Liver (tissue), 9 donors: ENCODE measurements around the gene PROX1. TPM values are rescaled to one million over a fixed set of nuclear protein-coding genes. Genes with fewer than 3 reads are reported as not detected.

Experiments used
- DNase-seq: peaks from one replicate; pipeline ENCODE4 v3.0.0-alpha.2; 2017; ENCODE audit warnings: low spot score
- H3K27ac ChIP-seq, 2 donors: one replicate each; pipeline ENCODE4 v1.7.0; 2013; ENCODE audit warnings: inconsistent platforms in 2 of 2, low read length in 2 of 2, control low read depth in 1 of 2, low read depth in 1 of 2, mild to moderate bottlenecking in 1 of 2
- H3K27me3 ChIP-seq, 4 donors: one replicate each; pipeline versions ENCODE4 v1.6.1 to v1.7.0; 2013; ENCODE audit warnings: low read length in 3 of 4, inconsistent platforms in 1 of 4, mild to moderate bottlenecking in 1 of 4, moderate library complexity in 1 of 4; ENCODE audit not compliant: control insufficient read depth in 4 of 4, insufficient read depth in 4 of 4
- H3K36me3 ChIP-seq, 4 donors: one replicate each; pipeline versions ENCODE4 v1.6.1 to v1.7.0; 2013; ENCODE audit warnings: low read length in 3 of 4, mild to moderate bottlenecking in 3 of 4, low read depth in 1 of 4, moderate library complexity in 1 of 4; ENCODE audit not compliant: control insufficient read depth in 4 of 4, insufficient read depth in 3 of 4
- H3K4me1 ChIP-seq, 4 donors: one replicate each; pipeline versions ENCODE4 v1.6.1 to v1.7.0; 2013; ENCODE audit warnings: low read length in 3 of 4, mild to moderate bottlenecking in 3 of 4, moderate library complexity in 1 of 4; ENCODE audit not compliant: control insufficient read depth in 4 of 4, insufficient read depth in 4 of 4
- H3K4me3 ChIP-seq, 3 donors: one replicate each; pipeline versions ENCODE4 v1.6.1 to v1.7.0; 2013; ENCODE audit warnings: low read length in 3 of 3, control low read depth in 1 of 3, low read depth in 1 of 3, mild to moderate bottlenecking in 1 of 3
- H3K9ac ChIP-seq, 2 donors: one replicate each; pipeline ENCODE4 v1.7.0; 2013; ENCODE audit warnings: low read length in 2 of 2, mild to moderate bottlenecking in 2 of 2, moderate library complexity in 2 of 2, control low read depth in 1 of 2, low read depth in 1 of 2
- H3K9me3 ChIP-seq, 4 donors: one replicate each; pipeline versions ENCODE4 v1.6.1 to v1.7.0; 2013; ENCODE audit warnings: low read length in 3 of 4; ENCODE audit not compliant: control insufficient read depth in 4 of 4
- ATF3 ChIP-seq: IDR thresholded peaks from 2 replicates; pipeline ENCODE4 v1.6.1; 2016; ENCODE audit warnings: antibody characterized with exemption
- EGR1 ChIP-seq, 2 donors: IDR thresholded peaks; 2 replicates each; pipeline ENCODE4 v1.6.1; 2016 to 2018; ENCODE audit warnings: antibody characterized with exemption in 2 of 2, low read depth in 2 of 2
- FOXA1 ChIP-seq: IDR thresholded peaks from 2 replicates; pipeline ENCODE4 v1.6.1; 2016; ENCODE audit warnings: antibody characterized with exemption
- FOXA2 ChIP-seq: IDR thresholded peaks from 2 replicates; pipeline ENCODE4 v1.6.1; 2016; ENCODE audit warnings: antibody characterized with exemption
- GABPA ChIP-seq, 2 donors: IDR thresholded peaks in 1 of 2; conservative IDR thresholded peaks in 1 of 2; 2 replicates each; pipeline ENCODE4 v1.6.1; 2016; ENCODE audit warnings: antibody characterized with exemption in 2 of 2, mild to moderate bottlenecking in 1 of 2, moderate library complexity in 1 of 2
- HNF4A ChIP-seq, 2 donors: conservative IDR thresholded peaks; 2 replicates each; pipeline ENCODE4 v1.6.1; 2016; ENCODE audit warnings: antibody characterized with exemption in 2 of 2, mild to moderate bottlenecking in 2 of 2
- HNF4G ChIP-seq: IDR thresholded peaks from 2 replicates; pipeline ENCODE4 v1.6.1; 2016; ENCODE audit warnings: antibody characterized with exemption
- JUND ChIP-seq, 2 donors: IDR thresholded peaks; 2 replicates each; pipeline ENCODE4 v1.6.1; 2016; ENCODE audit warnings: antibody characterized with exemption in 2 of 2
- RAD21 ChIP-seq, 2 donors: IDR thresholded peaks; 2 replicates each; pipeline ENCODE4 v1.6.1; 2016; ENCODE audit warnings: antibody characterized with exemption in 2 of 2, mild to moderate bottlenecking in 2 of 2
- RXRA ChIP-seq, 2 donors: IDR thresholded peaks; 2 replicates each; pipeline ENCODE4 v1.6.1; 2017 to 2018; ENCODE audit warnings: antibody characterized with exemption in 2 of 2, mild to moderate bottlenecking in 1 of 2
- SP1 ChIP-seq: IDR thresholded peaks from 2 replicates; pipeline ENCODE4 v1.6.1; 2018; ENCODE audit warnings: antibody characterized with exemption, mild to moderate bottlenecking
- TAF1 ChIP-seq: conservative IDR thresholded peaks from 2 replicates; pipeline ENCODE4 v1.6.1; 2016; ENCODE audit warnings: antibody characterized with exemption, mild to moderate bottlenecking
- YY1 ChIP-seq: IDR thresholded peaks from 2 replicates; pipeline ENCODE4 v1.6.1; 2016; ENCODE audit warnings: antibody characterized with exemption, mild to moderate bottlenecking
- ZBTB33 ChIP-seq: IDR thresholded peaks from 2 replicates; pipeline ENCODE4 v1.6.1; 2016; ENCODE audit warnings: antibody characterized with exemption
- WGBS: extraction: QIAGEN DNeasy Blood & Tissue Kit; methylation state at CpG from one replicate; pipeline ENCODE4 v1.1.7; 2013; 5-methylcytosine and 5-hydroxymethylcytosine counted together
- polyA plus RNA-seq, 2 donors: library from polyadenylated mRNA; stranded (reverse) in 1 of 2; unstranded in 1 of 2; fragments of 200-250 nt in 1 of 2; fragments of >200 nt in 1 of 2; fragmentation: Nextera tagmentation in 1 of 2; extraction: Ambion mirVana in 1 of 2; gene quantifications; one replicate each; pipeline versions ENCODE4 v1.2.1 to v1.2.3, GENCODE V29; 2013 to 2015
- total RNA-seq, 2 donors: library from RNA; depleted of rRNA; stranded (reverse); fragments of >200 nt; gene quantifications; one replicate each; pipeline ENCODE4 v1.2.3, GENCODE V29; 2014
- TF ChIP-seq, protein P1 (sequence below): fragments of 150-350 bp; IDR thresholded peaks from 2 replicates; pipeline ENCODE4 v1.5.1; 2017; ENCODE audit warnings: improper control_type of control experiment, low read depth, low read length; ENCODE audit not compliant: missing input control
- TF ChIP-seq, protein P2 (sequence below): IDR thresholded peaks from 2 replicates; pipeline ENCODE4 v1.6.1; 2016; ENCODE audit warnings: antibody characterized with exemption, mild to moderate bottlenecking
- donor health status: healthy.
- donor health status: healthy.
- donor health status: healthy.
- donor health status: healthy.
- donor health status: healthy.

PROX1 gene
- total and polyA plus RNA-seq, 4 donors = 18.3 to 101 (median 31.3) TPM

DNA sequence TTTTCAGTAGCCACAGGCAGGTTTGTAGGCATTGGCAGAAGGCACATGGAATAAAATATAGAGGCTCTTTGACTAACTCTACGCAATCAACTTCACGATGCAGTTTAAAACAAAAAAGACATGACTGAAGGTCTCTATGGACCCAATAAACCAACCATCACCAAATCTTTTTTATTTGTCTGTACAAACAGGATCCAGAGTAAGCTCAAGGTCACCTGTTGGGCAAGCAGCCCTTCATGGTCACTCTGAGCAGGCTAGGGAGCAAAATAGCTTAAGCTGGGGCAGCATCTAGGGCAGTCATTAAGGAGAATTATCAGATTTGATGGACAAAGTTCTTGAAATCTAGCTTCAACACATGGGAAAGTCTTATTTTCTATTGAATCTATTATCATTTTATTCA, 26.8 kb upstream of the PROX1 start:
- Histone ChIP-seq H3K4me3 (no peak overlapping the region), H3K9ac (no peak overlapping the region), H3K9me3 (no peaks in the 10 kb centered on the region), H3K4me1 (peaks cover 1 to 34% (median 20%) of the 10 kb centered on the region in 4 donors), H3K27me3 (no peaks in the 10 kb centered on the region), H3K36me3 (no peaks in the 10 kb centered on the region), H3K27ac (no peak overlapping the region)
- DNase-seq = no peak
- no peak for TF ChIP-seq FOXA2
- no peak for TF ChIP-seq HNF4A (conservative IDR thresholded peaks at IDR 0.05)
- TF ChIP-seq HNF4G = no peak
- no peak for TF ChIP-seq FOXA1
- TF ChIP-seq ATF3 = no peak
- TF ChIP-seq EGR1 (IDR thresholded peaks at IDR 0.05; ENCODE audit: low read depth in 2 of 2) = no peak
- no peak for TF ChIP-seq GABPA (IDR thresholded peaks at IDR 0.05 in 1 of 2, conservative IDR thresholded peaks at IDR 0.05 in 1 of 2)
- no peak for TF ChIP-seq RXRA (IDR thresholded peaks at IDR 0.05)
- no peak for TF ChIP-seq TAF1
- WGBS = 73% methylated on average over 2 of the region's 2 CpGs

GRCh38 chr1:213962508-213962907, 25.3 kb upstream of the PROX1 start:
- no peak for DNase-seq
- no peaks in the 10 kb centered on the region for H3K36me3 ChIP-seq
- no peak overlapping the region for H3K4me3 ChIP-seq
- H3K27ac ChIP-seq = no peak overlapping the region
- H3K4me1 ChIP-seq = peaks cover 1 to 24% (median 14%) of the 10 kb centered on the region in 4 donors
- no peak overlapping the region for H3K9ac ChIP-seq
- TF ChIP-seq EGR1 (IDR thresholded peaks at IDR 0.05; ENCODE audit: low read depth in 2 of 2) (no peak), ZBTB33 (no peak), SP1 (no peak), RAD21 (IDR thresholded peaks at IDR 0.05) (no peak)
- TF ChIP-seq, protein P1, sequence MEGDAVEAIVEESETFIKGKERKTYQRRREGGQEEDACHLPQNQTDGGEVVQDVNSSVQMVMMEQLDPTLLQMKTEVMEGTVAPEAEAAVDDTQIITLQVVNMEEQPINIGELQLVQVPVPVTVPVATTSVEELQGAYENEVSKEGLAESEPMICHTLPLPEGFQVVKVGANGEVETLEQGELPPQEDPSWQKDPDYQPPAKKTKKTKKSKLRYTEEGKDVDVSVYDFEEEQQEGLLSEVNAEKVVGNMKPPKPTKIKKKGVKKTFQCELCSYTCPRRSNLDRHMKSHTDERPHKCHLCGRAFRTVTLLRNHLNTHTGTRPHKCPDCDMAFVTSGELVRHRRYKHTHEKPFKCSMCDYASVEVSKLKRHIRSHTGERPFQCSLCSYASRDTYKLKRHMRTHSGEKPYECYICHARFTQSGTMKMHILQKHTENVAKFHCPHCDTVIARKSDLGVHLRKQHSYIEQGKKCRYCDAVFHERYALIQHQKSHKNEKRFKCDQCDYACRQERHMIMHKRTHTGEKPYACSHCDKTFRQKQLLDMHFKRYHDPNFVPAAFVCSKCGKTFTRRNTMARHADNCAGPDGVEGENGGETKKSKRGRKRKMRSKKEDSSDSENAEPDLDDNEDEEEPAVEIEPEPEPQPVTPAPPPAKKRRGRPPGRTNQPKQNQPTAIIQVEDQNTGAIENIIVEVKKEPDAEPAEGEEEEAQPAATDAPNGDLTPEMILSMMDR = no peak
- no peaks in the 10 kb centered on the region for H3K9me3 ChIP-seq
- WGBS = 92% methylated on average over 1 of the region's 1 CpG
- no peaks in the 10 kb centered on the region for H3K27me3 ChIP-seq

DNA sequence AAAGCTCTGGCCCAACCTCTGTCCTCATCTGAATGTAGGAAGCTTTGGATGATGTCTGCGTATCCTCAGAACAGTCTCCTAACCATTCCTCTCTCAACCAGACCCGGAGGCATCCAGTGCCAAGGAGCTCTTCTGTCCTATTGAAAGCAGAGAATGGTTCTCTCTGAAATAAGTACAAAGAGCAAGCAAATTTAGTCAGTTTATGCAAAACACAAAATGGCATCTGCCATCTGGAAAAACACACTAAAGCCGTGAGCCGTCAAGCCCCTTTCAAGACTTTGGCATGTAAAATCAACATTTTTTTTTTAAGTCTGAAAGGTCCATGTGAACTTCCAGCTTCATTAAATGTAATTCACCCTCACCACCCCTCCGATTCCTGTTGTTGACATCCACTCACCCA, 21.7 kb upstream of the PROX1 start:
- 96% methylated on average over 5 of the region's 5 CpGs for WGBS
- H3K27ac ChIP-seq = no peak overlapping the region
- no peak overlapping the region for H3K4me3 ChIP-seq
- TF ChIP-seq HNF4A (conservative IDR thresholded peaks at IDR 0.05) (no peak), FOXA1 (no peak), RXRA (IDR thresholded peaks at IDR 0.05) (no peak), JUND (IDR thresholded peaks at IDR 0.05) (no peak), RAD21 (IDR thresholded peaks at IDR 0.05) (no peak), YY1 (no peak), SP1 (no peak), ZBTB33 (no peak), EGR1 (IDR thresholded peaks at IDR 0.05; ENCODE audit: low read depth in 2 of 2) (no peak), ATF3 (no peak)
- TF ChIP-seq, protein P2, sequence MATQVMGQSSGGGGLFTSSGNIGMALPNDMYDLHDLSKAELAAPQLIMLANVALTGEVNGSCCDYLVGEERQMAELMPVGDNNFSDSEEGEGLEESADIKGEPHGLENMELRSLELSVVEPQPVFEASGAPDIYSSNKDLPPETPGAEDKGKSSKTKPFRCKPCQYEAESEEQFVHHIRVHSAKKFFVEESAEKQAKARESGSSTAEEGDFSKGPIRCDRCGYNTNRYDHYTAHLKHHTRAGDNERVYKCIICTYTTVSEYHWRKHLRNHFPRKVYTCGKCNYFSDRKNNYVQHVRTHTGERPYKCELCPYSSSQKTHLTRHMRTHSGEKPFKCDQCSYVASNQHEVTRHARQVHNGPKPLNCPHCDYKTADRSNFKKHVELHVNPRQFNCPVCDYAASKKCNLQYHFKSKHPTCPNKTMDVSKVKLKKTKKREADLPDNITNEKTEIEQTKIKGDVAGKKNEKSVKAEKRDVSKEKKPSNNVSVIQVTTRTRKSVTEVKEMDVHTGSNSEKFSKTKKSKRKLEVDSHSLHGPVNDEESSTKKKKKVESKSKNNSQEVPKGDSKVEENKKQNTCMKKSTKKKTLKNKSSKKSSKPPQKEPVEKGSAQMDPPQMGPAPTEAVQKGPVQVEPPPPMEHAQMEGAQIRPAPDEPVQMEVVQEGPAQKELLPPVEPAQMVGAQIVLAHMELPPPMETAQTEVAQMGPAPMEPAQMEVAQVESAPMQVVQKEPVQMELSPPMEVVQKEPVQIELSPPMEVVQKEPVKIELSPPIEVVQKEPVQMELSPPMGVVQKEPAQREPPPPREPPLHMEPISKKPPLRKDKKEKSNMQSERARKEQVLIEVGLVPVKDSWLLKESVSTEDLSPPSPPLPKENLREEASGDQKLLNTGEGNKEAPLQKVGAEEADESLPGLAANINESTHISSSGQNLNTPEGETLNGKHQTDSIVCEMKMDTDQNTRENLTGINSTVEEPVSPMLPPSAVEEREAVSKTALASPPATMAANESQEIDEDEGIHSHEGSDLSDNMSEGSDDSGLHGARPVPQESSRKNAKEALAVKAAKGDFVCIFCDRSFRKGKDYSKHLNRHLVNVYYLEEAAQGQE = no peak
- H3K4me1 ChIP-seq = peaks cover 0 to 3% (median 0%) of the 10 kb centered on the region in 4 donors
- no peaks in the 10 kb centered on the region for H3K9me3 ChIP-seq
- H3K9ac ChIP-seq = no peak overlapping the region
- no peaks in the 10 kb centered on the region for H3K27me3 ChIP-seq
- H3K36me3 ChIP-seq = no peaks in the 10 kb centered on the region
- DNase-seq = no peak
